Hepatocyte (in vitro differentiated cells): ENCODE data around the gene DNAJB5.

Source experiments
- CTCF ChIP-seq: fragments of 200-600 bp; sonication (generic); IDR thresholded peaks from 2 replicates; pipeline ENCODE4 v1.5.1; 2016; ENCODE audit warnings: antibody characterized with exemption, mild to moderate bottlenecking; ENCODE audit not compliant: poor library complexity
- EZH2 ChIP-seq: fragments of 200-600 bp; sonication (generic); IDR thresholded peaks from 2 replicates; pipeline ENCODE4 v1.6.1; 2016; ENCODE audit warnings: antibody characterized with exemption, mild to moderate bottlenecking, borderline replicate concordance
- EZH2phosphoT487 ChIP-seq: fragments of 200-600 bp; sonication (generic); IDR thresholded peaks from one replicate; pipeline ENCODE4 v1.6.1; 2018; ENCODE audit warnings: antibody characterized with exemption, mild to moderate bottlenecking, low read depth, moderate library complexity; ENCODE audit not compliant: unreplicated experiment, severe bottlenecking

GRCh38 chr9:34993502-34994259 is 4.1 kb downstream of the DNAJB5 start:
- TF ChIP-seq CTCF (no peak), EZH2 (no peak), EZH2phosphoT487 (no peak)
